GM12878 (cell line): Measurements from ENCODE around the gene NRXN3. TPM values are rescaled to one million over a fixed set of nuclear protein-coding genes. Genes with fewer than 3 reads are reported as not detected.

Experiments used
- ATAC-seq: fragments of 200-7000 bp; cut with Tn5 transposase; 3 replicates; pipeline ENCODE4 v1.9.1; 2020; ENCODE audit warnings: mild to moderate bottlenecking, moderate library complexity
- BruUV-seq: library from RNA; stranded (reverse); fragments of 400-500 nt; replicated peaks from 2 replicates; lab custom pipeline; 2021; lab: Mats Ljungman, UMichigan
- CTCF ChIA-PET: fragments of 300-600 bp; sonication (Branson Sonifier 250); formaldehyde crosslinking; extraction: SDS; loops from one replicate; lab custom pipeline; 2021; ENCODE audit warnings: inconsistent platforms; lab: Yijun Ruan, JAX
- POLR2A ChIA-PET: fragments of 350-600 bp; formaldehyde crosslinking; extraction: SDS; loops from one replicate; lab custom pipeline; 2021; ENCODE audit warnings: inconsistent platforms; lab: Charles Lee
- RAD21 ChIA-PET: fragments of 300-600 bp; sonication (Branson Sonifier 250); formaldehyde crosslinking; loops from one replicate; lab custom pipeline; 2023; ENCODE audit warnings: antibody characterized with exemption; ENCODE audit not compliant: unreplicated experiment; lab: Charles Lee
- SMC1A ChIA-PET: fragments of 300-600 bp; sonication (Branson Sonifier 250); formaldehyde crosslinking; loops from one replicate; lab custom pipeline; 2023; ENCODE audit not compliant: unreplicated experiment, uncharacterized antibody; lab: Charles Lee
- DNase-seq: peaks from one replicate; pipeline ENCODE4 v3.0.0-alpha.2; 2011; ENCODE audit warnings: low read depth, low spot score
- FAIRE-seq: peaks from 3 replicates; lab custom pipeline; 2011; peaks lifted over from hg19 to GRCh38; lab: Jason Lieb, UNC
- H2AFZ ChIP-seq: 2 replicates; pipeline ENCODE4 v1.6.0; 2011; ENCODE audit warnings: low read depth, low read length, control low read depth; ENCODE audit not compliant: control insufficient read depth
- H3K27ac ChIP-seq: 2 replicates; pipeline ENCODE4 v1.5.1; 2011; ENCODE audit warnings: control low read depth; ENCODE audit not compliant: control insufficient read depth, insufficient read depth
- H3K27me3 ChIP-seq, 2 experiments: replicated peaks in 1 of 2; 2 replicates each; pipeline versions ENCODE4 v1.6.0 to v1.6.1; 2011; ENCODE audit warnings: low read length in 1 of 2; ENCODE audit not compliant: control insufficient read depth in 2 of 2, insufficient read depth in 2 of 2
- H3K36me3 ChIP-seq, 2 experiments: 2 replicates each; pipeline ENCODE4 v1.5.1; 2011; ENCODE audit warnings: low read length in 1 of 2; ENCODE audit not compliant: control insufficient read depth in 2 of 2, insufficient read depth in 2 of 2
- H3K4me1 ChIP-seq: 2 replicates; pipeline ENCODE4 v1.6.1; 2011; ENCODE audit warnings: mild to moderate bottlenecking, low read length, moderate library complexity, mixed read lengths; ENCODE audit not compliant: control insufficient read depth, insufficient read depth
- H3K4me2 ChIP-seq: 2 replicates; pipeline ENCODE4 v1.6.0; 2011; ENCODE audit warnings: control low read depth; ENCODE audit not compliant: control insufficient read depth, insufficient read depth
- H3K4me3 ChIP-seq: fragments of 200-600 bp; sonication (generic); 2 replicates; pipeline ENCODE4 v1.5.1; 2016
- H3K79me2 ChIP-seq: 2 replicates; pipeline ENCODE4 v1.6.0; 2011; ENCODE audit warnings: low read length; ENCODE audit not compliant: control insufficient read depth, insufficient read depth
- H3K9ac ChIP-seq: 2 replicates; pipeline ENCODE4 v1.8.0; 2011; ENCODE audit warnings: low read length, control low read depth, mixed read lengths; ENCODE audit not compliant: control insufficient read depth, insufficient read depth
- H3K9me3 ChIP-seq: replicated peaks from 3 replicates; pipeline ENCODE4 v1.5.1; 2011; ENCODE audit warnings: mild to moderate bottlenecking, low read length; ENCODE audit not compliant: control insufficient read depth, insufficient read depth
- H4K20me1 ChIP-seq: 2 replicates; pipeline ENCODE4 v1.6.0; 2011; ENCODE audit not compliant: control insufficient read depth, insufficient read depth
- EP300 ChIP-seq, 2 experiments: fragments of 150-350 bp in 1 of 2; IDR thresholded peaks; 2 replicates each; pipeline ENCODE4 v1.6.1; 2011 to 2012; ENCODE audit warnings: low read depth in 2 of 2, low read length in 2 of 2, borderline replicate concordance in 1 of 2, improper control_type of control experiment in 1 of 2, inconsistent platforms in 1 of 2; ENCODE audit not compliant: control insufficient read depth in 1 of 2
- HDAC2 ChIP-seq: fragments of 200-600 bp; sonication (generic); IDR thresholded peaks from 2 replicates; pipeline ENCODE4 v1.6.1; 2017
- HDAC6 ChIP-seq: fragments of 200-600 bp; sonication (generic); IDR thresholded peaks from one replicate; pipeline ENCODE4 v1.8.0; 2017; ENCODE audit warnings: antibody characterized with exemption; ENCODE audit not compliant: unreplicated experiment
- KDM1A ChIP-seq: fragments of 200-600 bp; sonication (generic); IDR thresholded peaks from 2 replicates; pipeline ENCODE4 v1.6.1; 2016; ENCODE audit warnings: borderline replicate concordance
- MXI1 ChIP-seq: fragments of 150-350 bp; IDR thresholded peaks from 2 replicates; pipeline ENCODE4 v1.6.1; 2011; ENCODE audit warnings: low read depth, mild to moderate bottlenecking, inconsistent platforms, low read length, improper control_type of control experiment
- NR2C1 ChIP-seq: fragments of 450-650 bp; IDR thresholded peaks from 2 replicates; pipeline ENCODE4 v1.6.1; 2017; ENCODE audit warnings: antibody characterized with exemption, mild to moderate bottlenecking, moderate library complexity
- RAD21 ChIP-seq: IDR thresholded peaks from 2 replicates; pipeline ENCODE4 v1.6.1; 2011; ENCODE audit warnings: mild to moderate bottlenecking, low read depth, low read length, moderate library complexity; ENCODE audit not compliant: insufficient read depth
- SMC3 ChIP-seq: IDR thresholded peaks from 2 replicates; pipeline ENCODE4 v1.6.1; 2011; ENCODE audit warnings: low read length, improper control_type of control experiment, borderline replicate concordance
- SREBF1 ChIP-seq: IDR thresholded peaks from 2 replicates; pipeline ENCODE4 v1.6.1; 2012; ENCODE audit warnings: mild to moderate bottlenecking, low read length
- YY1 ChIP-seq: IDR thresholded peaks from 2 replicates; pipeline ENCODE4 v1.6.1; 2011; ENCODE audit warnings: low read depth, mild to moderate bottlenecking, low read length
- WGBS: methylation state at CpG from one replicate; pipeline ENCODE4 v1.1.6; 2016; ENCODE audit warnings: low lambda C conversion rate; ENCODE audit not compliant: insufficient replicate concordance, insufficient coverage; ENCODE audit errors: missing lambda C conversion rate; 5-methylcytosine and 5-hydroxymethylcytosine counted together
- in situ Hi-C: fragments of 300-500 bp; cut with MboI; formaldehyde crosslinking; loops from 9 replicates; pipeline ENCODE4 v1.14.3; 2018; ENCODE audit warnings: mixed read lengths
- intact Hi-C: fragments of 100-400 bp; cut with micrococcal nuclease; formaldehyde crosslinking; loops from one replicate; pipeline ENCODE4 v1.14.2; 2022; ENCODE audit not compliant: unreplicated experiment
- polyA plus RNA-seq, 11 experiments: library from polyadenylated mRNA; depleted of rRNA in 4 of 11; unstranded in 6 of 11; stranded (reverse) in 5 of 11; fragments of >200 nt; fragmentation: Nextera tagmentation in 4 of 11; fragmentation: Illumina TruSeq in 1 of 11; extraction: Ambion mirVana in 4 of 11; extraction: Trizol in 1 of 11; gene quantifications; 1 replicate in 1 of 11; 2 replicates in 10 of 11; pipeline versions ENCODE4 v1.2.1 to v1.2.3, GENCODE V29; 2011 to 2016; ENCODE audit warnings: inconsistent platforms in 2 of 11, missing spikeins in 2 of 11, low read depth in 1 of 11
- total RNA-seq, 4 experiments: library from RNA; depleted of rRNA in 3 of 4; stranded (reverse); fragments of >200 nt in 3 of 4; fragmentation: Illumina TruSeq in 1 of 4; extraction: Trizol in 1 of 4; gene quantifications; 2 replicates each; pipeline versions ENCODE4 v1.2.1 to v1.2.3, GENCODE V29; 2013 to 2021
- TF ChIP-seq, protein P1 (sequence below), 3 experiments: IDR thresholded peaks in 2 of 3; conservative IDR thresholded peaks in 1 of 3; 2 replicates each; pipeline ENCODE4 v1.5.1; 2011; ENCODE audit warnings: low read depth in 3 of 3, low read length in 3 of 3, mild to moderate bottlenecking in 3 of 3, control low read depth in 2 of 3, moderate library complexity in 2 of 3, inconsistent platforms in 1 of 3, mixed read lengths in 1 of 3; ENCODE audit not compliant: control insufficient read depth in 2 of 3, insufficient read depth in 1 of 3; ENCODE audit errors: extremely low read depth in 1 of 3

The NRXN3 gene
- total and polyA plus RNA-seq, 10 of the 15 experiments (the other 5 are each of a cell fraction or from before 2014, with no cell fraction given), result 0.52 to 3.3 (median 1.4) TPM

DNA sequence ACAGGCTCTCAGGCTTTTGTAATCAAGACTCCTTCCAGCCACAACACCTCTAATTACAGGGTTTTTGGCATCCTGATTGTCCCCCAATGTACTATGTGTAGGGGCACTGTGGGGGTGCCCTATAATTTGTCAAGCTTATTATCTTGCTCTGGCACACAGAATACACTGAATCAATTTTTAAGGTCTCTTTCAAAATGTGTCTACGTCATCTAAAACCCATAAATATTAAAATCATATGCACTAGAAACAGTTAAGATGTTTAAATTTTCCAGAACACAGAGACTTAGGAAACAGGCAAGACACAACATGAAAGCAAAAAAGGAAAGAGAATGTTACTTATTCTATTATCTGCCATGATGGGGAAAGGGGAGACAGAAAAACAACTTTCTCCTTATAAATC lies 665.7 kb downstream of the NRXN3 start:
- intact Hi-C loops (loop anchor here (5.0 to 10.0 kb wide), 2 partner anchors 671 to 974 kb away; no protein-coding TSS in a partner anchor), in situ Hi-C loops (loop anchor here (10.0 kb wide), 1 partner anchor 971 kb away; no protein-coding TSS in a partner anchor)
- 0% methylated on average over 1 of the region's 1 CpG for WGBS

DNA sequence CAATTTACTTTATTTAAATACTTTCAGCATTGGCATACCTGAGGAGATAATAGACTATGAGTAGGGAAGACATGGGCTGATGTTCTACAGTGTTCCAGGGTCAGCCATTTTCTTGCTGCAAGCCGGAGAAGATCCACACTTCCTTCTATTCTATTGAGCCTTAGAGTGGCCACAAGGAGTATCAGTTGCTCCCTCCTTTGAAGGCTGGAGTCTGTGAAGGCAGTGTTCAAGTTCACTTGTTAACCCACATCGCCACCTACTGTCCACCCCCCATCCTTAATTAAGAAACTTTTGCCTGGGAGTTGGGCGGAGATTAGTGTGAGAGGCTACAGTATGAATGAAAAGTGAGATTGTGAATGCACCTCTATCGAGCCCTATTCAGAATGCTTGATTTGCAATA lies 666.6 kb downstream of the NRXN3 start:
- Histone ChIP-seq H2AFZ (no peak overlapping the region), H3K4me2 (no peak overlapping the region), H4K20me1 (no peaks in the 10 kb centered on the region), H3K9me3 (no peaks in the 10 kb centered on the region), H3K27me3 (no peaks in the 10 kb centered on the region), H3K4me3 (no peak overlapping the region), H3K79me2 (no peaks in the 10 kb centered on the region), H3K27ac (no peak overlapping the region), H3K4me1 (no peaks in the 10 kb centered on the region), H3K36me3 (no peaks in the 10 kb centered on the region), H3K9ac (no peak overlapping the region)
- WGBS, result 10% methylated on average over 4 of the region's 4 CpGs
- TF ChIP-seq YY1, result 0 out of 2 replicates have a peak, but pooled peaks have one; percentile 11
- peak; percentile 33; the same call in 1 of the 2 replicates for TF ChIP-seq SMC3
- TF ChIP-seq, protein P1, sequence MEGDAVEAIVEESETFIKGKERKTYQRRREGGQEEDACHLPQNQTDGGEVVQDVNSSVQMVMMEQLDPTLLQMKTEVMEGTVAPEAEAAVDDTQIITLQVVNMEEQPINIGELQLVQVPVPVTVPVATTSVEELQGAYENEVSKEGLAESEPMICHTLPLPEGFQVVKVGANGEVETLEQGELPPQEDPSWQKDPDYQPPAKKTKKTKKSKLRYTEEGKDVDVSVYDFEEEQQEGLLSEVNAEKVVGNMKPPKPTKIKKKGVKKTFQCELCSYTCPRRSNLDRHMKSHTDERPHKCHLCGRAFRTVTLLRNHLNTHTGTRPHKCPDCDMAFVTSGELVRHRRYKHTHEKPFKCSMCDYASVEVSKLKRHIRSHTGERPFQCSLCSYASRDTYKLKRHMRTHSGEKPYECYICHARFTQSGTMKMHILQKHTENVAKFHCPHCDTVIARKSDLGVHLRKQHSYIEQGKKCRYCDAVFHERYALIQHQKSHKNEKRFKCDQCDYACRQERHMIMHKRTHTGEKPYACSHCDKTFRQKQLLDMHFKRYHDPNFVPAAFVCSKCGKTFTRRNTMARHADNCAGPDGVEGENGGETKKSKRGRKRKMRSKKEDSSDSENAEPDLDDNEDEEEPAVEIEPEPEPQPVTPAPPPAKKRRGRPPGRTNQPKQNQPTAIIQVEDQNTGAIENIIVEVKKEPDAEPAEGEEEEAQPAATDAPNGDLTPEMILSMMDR (IDR thresholded peaks at IDR 0.05 in 2 of 3, conservative IDR thresholded peaks at IDR 0.05 in 1 of 3; ENCODE audit: control insufficient read depth in 2 of 3, extremely low read depth in 1 of 3, insufficient read depth in 1 of 3, low read depth in 3 of 3, low read length in 3 of 3), result peak; percentile 51 to 67 (median 63)
- TF ChIP-seq EP300 (IDR thresholded peaks at IDR 0.05; ENCODE audit: borderline replicate concordance in 1 of 2, control insufficient read depth in 1 of 2, low read depth in 2 of 2, low read length in 2 of 2), result no peak
- no peak for TF ChIP-seq HDAC2
- TF ChIP-seq RAD21, result peak; percentile 73
- intact Hi-C loops, result loop anchor here (1.0 to 10.0 kb wide), 3 partner anchors 388 to 974 kb away; no protein-coding TSS in a partner anchor
- ChIA-PET SMC1A (no interaction called here), POLR2A (no interaction called here), CTCF (no interaction called here), RAD21 (no interaction called here)
- BruUV-seq, result no TSS peak
- FAIRE-seq, result peak; percentile 61
- ATAC-seq, result peak; percentile 91
- in situ Hi-C loops, result loop anchor here (10.0 kb wide), 1 partner anchor 972 kb away; no protein-coding TSS in a partner anchor
- DNase-seq, result peak; percentile 17

More for the DNA sequence above, 665.7 kb downstream of the NRXN3 start:
- H3K27me3 ChIP-seq, result no peaks in the 10 kb centered on the region
- H3K9me3 ChIP-seq, result no peaks in the 10 kb centered on the region
- TF ChIP-seq KDM1A (no peak), NR2C1 (no peak), HDAC6 (no peak), SREBF1 (no peak), MXI1 (no peak)
- H3K9ac ChIP-seq, result no peak overlapping the region
- no peaks in the 10 kb centered on the region for H4K20me1 ChIP-seq
- no peak overlapping the region for H2AFZ ChIP-seq
- POLR2A ChIA-PET, result no interaction called here
- no TSS peak for BruUV-seq
- ATAC-seq (no peak), DNase-seq (no peak), FAIRE-seq (no peak)
- SMC1A ChIA-PET, result no interaction called here
- H3K36me3 ChIP-seq, result no peaks in the 10 kb centered on the region
- H3K4me1 ChIP-seq, result no peaks in the 10 kb centered on the region
- RAD21 ChIA-PET, result no interaction called here
- H3K79me2 ChIP-seq, result no peaks in the 10 kb centered on the region
- H3K4me2 ChIP-seq, result no peak overlapping the region
- CTCF ChIA-PET, result interaction anchor here (1.0 to 1.2 kb wide), 2 partner anchors 238 to 391 kb away, joined by 3 read pairs; no protein-coding TSS in a partner anchor
- no peak overlapping the region for H3K4me3 ChIP-seq
- no peak overlapping the region for H3K27ac ChIP-seq
